Tibial artery (tissue), 4 donors: ENCODE results near the gene ATP1B2.
A peak's percentile ranks its signal among the peaks of the same experiment; 100 is the strongest.

Source experiments
- DNase-seq, 2 donors: peaks; one replicate each; pipeline ENCODE4 v3.0.0-alpha.2; 2019
- H3K27ac ChIP-seq, 2 donors: fragments of 200-600 bp; sonication (generic) in 1 of 2; 1 replicate in 1 of 2; 2 replicates in 1 of 2; pipeline ENCODE4 v1.5.1; 2018 to 2019; ENCODE audit warnings: mild to moderate bottlenecking in 1 of 2
- H3K27me3 ChIP-seq, 2 donors: fragments of 200-600 bp; sonication (generic) in 1 of 2; one replicate each; pipeline versions ENCODE4 v1.5.1 to v1.6.0; 2016 to 2019
- H3K36me3 ChIP-seq, 3 donors: fragments of 200-600 bp; sonication (generic) in 2 of 3; one replicate each; pipeline ENCODE4 v1.5.1; 2016 to 2019; ENCODE audit warnings: mild to moderate bottlenecking in 2 of 3
- H3K4me1 ChIP-seq, 4 donors: fragments of 200-600 bp; sonication (generic) in 2 of 4; 1 replicate in 3 of 4; 2 replicates in 1 of 4; pipeline ENCODE4 v1.5.1; 2016 to 2019
- H3K4me3 ChIP-seq, 2 donors: fragments of 200-600 bp; sonication (generic) in 1 of 2; 1 replicate in 1 of 2; 2 replicates in 1 of 2; pipeline ENCODE4 v1.5.1; 2018 to 2019; ENCODE audit warnings: mild to moderate bottlenecking in 2 of 2
- H3K9me3 ChIP-seq, 3 donors: fragments of 200-600 bp; sonication (generic) in 1 of 3; one replicate each; pipeline ENCODE4 v1.5.1; 2016 to 2019
- intact Hi-C: fragments of 100-400 bp; cut with DNase I; formaldehyde crosslinking; loops from one replicate; pipeline ENCODE4 v1.15.0; 2023; ENCODE audit warnings: low total_unique reads
- TF ChIP-seq, protein P1 (sequence below), 2 experiments: fragments of 200-600 bp in 1 of 2; fragments of 450-650 bp in 1 of 2; IDR thresholded peaks; one replicate each; pipeline ENCODE4 v1.5.1; 2017 to 2019; ENCODE audit warnings: antibody characterized with exemption in 2 of 2, mild to moderate bottlenecking in 1 of 2, moderate library complexity in 1 of 2

The ATP1B2 gene

DNA sequence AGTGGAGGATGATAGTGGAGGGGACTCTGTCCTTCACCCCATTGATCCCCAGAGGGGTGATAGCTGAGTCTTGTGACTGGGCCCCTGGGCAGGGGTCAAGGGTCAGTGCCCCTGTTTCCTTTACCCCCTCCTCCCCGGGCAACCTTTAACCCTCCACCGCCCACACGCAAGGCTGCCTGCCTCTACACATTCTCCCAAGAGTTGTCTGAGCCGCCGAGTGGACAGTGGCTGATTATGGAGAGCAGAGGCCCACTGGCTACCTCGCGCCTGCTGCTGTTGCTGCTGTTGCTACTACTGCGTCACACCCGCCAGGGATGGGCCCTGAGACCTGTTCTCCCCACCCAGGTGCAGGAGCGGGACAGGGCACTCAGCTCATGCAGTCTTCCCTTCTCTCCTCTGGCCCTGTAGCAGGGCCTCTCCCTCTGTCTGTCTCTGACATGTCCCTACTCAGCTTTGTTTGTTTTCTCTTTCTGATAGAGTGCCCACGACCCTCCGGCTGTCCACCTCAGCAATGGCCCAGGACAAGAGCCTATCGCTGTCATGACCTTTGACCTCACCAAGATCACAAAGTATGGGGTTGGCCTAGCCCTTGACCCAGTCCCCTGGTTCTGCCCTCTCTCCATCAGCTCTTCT lies 20.7 kb upstream of the ATP1B2 start, which contains the start of gene SHBG:
TSS of gene SHBG (plus strand) at position 197 of the 633 bp plus-strand sequence. CDS start at position 235, 38 bp downstream.
- peaks cover 0 to 18% (median 9%) of the 10 kb centered on the region in 4 donors for H3K4me1 ChIP-seq
- no peaks in the 10 kb centered on the region for H3K9me3 ChIP-seq
- H3K36me3 ChIP-seq, result peaks cover 0 to 5% (median 3%) of the 10 kb centered on the region in 3 donors
- intact Hi-C loops, result loop anchor here (5.0 to 10.0 kb wide), 2 partner anchors 57 to 65 kb away; partner anchors contain the start of genes SENP3, TP53 and WRAP53
- H3K4me3 ChIP-seq, result no peak within 1 kb of the TSS
- H3K27ac ChIP-seq, result no peak within 1 kb of the TSS
- TF ChIP-seq, protein P1, sequence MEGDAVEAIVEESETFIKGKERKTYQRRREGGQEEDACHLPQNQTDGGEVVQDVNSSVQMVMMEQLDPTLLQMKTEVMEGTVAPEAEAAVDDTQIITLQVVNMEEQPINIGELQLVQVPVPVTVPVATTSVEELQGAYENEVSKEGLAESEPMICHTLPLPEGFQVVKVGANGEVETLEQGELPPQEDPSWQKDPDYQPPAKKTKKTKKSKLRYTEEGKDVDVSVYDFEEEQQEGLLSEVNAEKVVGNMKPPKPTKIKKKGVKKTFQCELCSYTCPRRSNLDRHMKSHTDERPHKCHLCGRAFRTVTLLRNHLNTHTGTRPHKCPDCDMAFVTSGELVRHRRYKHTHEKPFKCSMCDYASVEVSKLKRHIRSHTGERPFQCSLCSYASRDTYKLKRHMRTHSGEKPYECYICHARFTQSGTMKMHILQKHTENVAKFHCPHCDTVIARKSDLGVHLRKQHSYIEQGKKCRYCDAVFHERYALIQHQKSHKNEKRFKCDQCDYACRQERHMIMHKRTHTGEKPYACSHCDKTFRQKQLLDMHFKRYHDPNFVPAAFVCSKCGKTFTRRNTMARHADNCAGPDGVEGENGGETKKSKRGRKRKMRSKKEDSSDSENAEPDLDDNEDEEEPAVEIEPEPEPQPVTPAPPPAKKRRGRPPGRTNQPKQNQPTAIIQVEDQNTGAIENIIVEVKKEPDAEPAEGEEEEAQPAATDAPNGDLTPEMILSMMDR (IDR thresholded peaks at IDR 0.05), result no peak
- peaks cover 0 to 3% of the 10 kb centered on the region in 2 donors for H3K27me3 ChIP-seq
- DNase-seq, result no peak

DNA sequence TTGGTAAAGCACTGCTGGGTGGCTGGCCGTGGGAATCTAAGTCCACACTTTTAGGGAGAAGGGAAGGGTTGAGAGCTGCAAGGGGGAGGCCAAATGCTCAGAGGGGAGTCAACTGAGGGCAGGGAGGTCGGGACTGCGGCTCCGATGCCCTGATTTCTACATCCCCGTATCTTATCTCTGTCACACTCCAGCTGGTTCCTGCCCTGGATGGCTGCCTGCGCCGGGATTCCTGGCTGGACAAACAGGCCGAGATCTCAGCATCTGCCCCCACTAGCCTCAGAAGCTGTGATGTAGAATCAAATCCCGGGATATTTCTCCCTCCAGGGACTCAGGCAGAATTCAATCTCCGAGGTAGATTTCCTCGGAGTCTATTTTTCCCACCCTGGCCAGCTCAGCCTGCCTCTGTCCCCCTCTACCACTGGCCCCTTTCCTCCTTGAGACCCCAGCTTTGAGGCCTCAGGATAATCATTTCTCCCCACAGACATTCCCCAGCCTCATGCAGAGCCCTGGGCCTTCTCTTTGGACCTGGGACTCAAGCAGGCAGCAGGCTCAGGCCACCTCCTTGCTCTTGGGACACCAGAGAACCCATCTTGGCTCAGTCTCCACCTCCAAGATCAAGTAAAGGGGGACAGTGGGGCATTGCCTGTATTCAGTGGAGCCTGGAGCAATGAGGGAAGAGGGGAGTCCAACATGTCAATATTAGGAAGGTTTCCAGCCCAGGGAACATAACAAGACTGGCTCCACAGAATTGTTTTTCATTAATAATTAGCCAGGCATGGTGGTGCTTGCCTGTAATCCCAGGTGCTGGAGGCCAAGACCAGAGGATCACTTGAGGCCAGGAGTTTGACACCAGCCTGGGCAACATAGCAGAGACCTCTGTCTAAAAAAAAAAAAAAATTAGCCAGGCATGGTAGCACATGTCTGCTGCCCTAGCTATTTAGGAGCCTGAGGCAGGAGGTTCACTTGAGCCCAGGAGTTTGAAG lies 19.0 kb upstream of the ATP1B2 start:
- no peak for DNase-seq
- intact Hi-C loops, result no loop called here
- Histone ChIP-seq H3K27ac (no peak overlapping the region), H3K36me3 (no peaks in the 10 kb centered on the region), H3K4me3 (no peak overlapping the region), H3K4me1 (peaks cover 0 to 12% (median 6%) of the 10 kb centered on the region in 4 donors), H3K9me3 (no peaks in the 10 kb centered on the region), H3K27me3 (peaks cover 0 to 3% of the 10 kb centered on the region in 2 donors)
- TF ChIP-seq, protein P1 (IDR thresholded peaks at IDR 0.05), result no peak

DNA sequence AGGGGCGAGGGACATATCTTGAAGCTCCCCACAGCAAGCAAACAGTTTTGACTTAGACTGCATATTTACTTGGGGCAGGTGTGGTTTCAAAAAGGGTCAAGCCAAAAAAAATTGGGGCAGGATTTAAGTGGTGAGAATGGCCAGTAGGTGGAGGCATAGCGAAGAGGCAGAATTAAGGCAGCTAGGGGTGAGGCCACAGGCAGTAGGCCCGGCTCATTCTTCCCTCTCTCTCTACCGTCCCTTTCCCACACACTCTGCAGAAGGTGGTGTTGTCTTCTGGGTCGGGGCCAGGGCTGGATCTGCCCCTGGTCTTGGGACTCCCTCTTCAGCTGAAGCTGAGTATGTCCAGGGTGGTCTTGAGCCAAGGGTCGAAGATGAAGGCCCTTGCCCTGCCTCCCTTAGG lies 18.2 kb upstream of the ATP1B2 start:
- intact Hi-C loops, result no loop called here
- no peak for DNase-seq
- Histone ChIP-seq H3K4me3 (no peak overlapping the region), H3K27ac (no peak overlapping the region), H3K4me1 (peaks cover 0 to 7% (median 2%) of the 10 kb centered on the region in 4 donors), H3K36me3 (no peaks in the 10 kb centered on the region), H3K9me3 (no peaks in the 10 kb centered on the region), H3K27me3 (peaks cover 0 to 3% of the 10 kb centered on the region in 2 donors)
- TF ChIP-seq, protein P1 (IDR thresholded peaks at IDR 0.05), result peak; percentile 16 to 21

DNA sequence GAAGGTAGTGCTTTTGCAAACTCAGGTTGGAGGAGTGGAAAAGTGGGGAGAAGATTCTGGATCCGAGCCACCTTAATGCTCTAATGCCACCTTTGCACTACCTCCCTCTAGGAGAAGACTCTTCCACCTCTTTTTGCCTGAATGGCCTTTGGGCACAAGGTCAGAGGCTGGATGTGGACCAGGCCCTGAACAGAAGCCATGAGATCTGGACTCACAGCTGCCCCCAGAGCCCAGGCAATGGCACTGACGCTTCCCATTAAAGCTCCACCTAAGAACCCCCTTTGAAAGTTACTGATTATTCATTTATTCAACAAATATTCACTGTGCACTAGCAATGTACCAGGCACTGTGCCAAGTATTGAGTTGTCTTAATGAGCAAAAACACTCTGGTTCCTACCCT lies 17.6 kb upstream of the ATP1B2 start:
- Histone ChIP-seq H3K36me3 (no peaks in the 10 kb centered on the region), H3K27ac (no peak overlapping the region), H3K9me3 (no peaks in the 10 kb centered on the region), H3K27me3 (peaks cover 0 to 3% of the 10 kb centered on the region in 2 donors), H3K4me3 (no peak overlapping the region), H3K4me1 (peaks cover 0 to 1% (median 0%) of the 10 kb centered on the region in 4 donors)
- TF ChIP-seq, protein P1 (IDR thresholded peaks at IDR 0.05), result no peak
- intact Hi-C loops, result no loop called here
- no peak for DNase-seq

DNA sequence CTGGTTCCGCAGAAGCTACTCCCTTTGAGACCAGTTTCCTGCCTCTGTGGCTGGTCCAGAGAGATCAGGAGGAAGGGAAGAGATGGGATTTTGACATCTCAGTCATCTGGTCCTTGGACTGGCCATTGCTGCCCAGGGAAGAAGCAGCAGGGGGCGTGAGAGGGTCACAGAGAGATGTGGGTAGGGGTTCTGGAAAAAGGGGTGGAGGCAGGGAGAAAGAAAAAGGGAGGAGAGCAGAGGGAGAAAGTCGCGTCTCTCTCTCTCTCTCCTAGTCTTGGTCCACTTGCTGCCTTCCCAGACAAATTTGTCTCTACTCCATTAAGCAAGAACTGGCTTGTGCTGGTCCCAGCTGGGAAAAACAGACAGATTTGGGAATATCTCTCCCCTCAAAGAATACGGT lies 16.3 kb upstream of the ATP1B2 start:
- H3K36me3 ChIP-seq, result no peaks in the 10 kb centered on the region
- no peak for DNase-seq
- no peak overlapping the region for H3K27ac ChIP-seq
- H3K4me3 ChIP-seq, result no peak overlapping the region
- no peaks in the 10 kb centered on the region for H3K9me3 ChIP-seq
- intact Hi-C loops, result no loop called here
- H3K27me3 ChIP-seq, result peaks cover 0 to 3% of the 10 kb centered on the region in 2 donors
- H3K4me1 ChIP-seq, result no peaks in the 10 kb centered on the region
- TF ChIP-seq, protein P1 (IDR thresholded peaks at IDR 0.05), result peak in 1 of 2 experiments; percentile 5
